ENCODE results near the gene FSHB. TPM values are rescaled to one million over a fixed set of nuclear protein-coding genes. Genes with fewer than 3 reads are reported as not detected.
"Not testable (repeated sequence)": the region's sequence is repeated elsewhere in the genome, so short reads cannot be mapped to it uniquely, and the experiment has no call there.

FSHB gene
- total RNA-seq, 6 experiments from 2014 or later = not detected

DNA sequence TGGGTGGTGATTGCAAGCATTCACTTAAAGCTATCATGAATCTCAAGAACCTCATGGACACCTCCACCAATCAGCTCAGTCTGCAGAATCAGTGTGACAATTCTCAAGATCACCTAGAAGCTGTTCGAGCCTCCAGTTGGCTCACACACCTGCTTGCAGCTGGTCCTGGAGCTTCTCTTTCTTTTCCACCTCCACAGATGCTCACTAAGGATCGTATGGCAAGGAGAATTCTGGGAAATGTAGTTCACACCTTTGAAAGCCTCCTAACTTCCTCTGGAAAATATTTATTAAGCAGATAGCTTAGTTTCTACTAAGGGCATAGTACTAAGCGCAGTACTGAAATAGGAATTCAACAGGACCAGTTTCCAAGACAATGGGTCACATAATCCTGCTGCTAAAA lies 26.2 kb downstream of the FSHB start:
- Histone ChIP-seq H3K27me3 (no peaks in the 10 kb centered on the region), H3K9me3 (no peaks in the 10 kb centered on the region), H3K4me1 (no peaks in the 10 kb centered on the region), H3K27ac (no peak overlapping the region), H3K4me3 (no peak overlapping the region), H3K36me3 (no peaks in the 10 kb centered on the region)
- intact Hi-C loops (cut with DNase I) = no loop called here
- DNase-seq (no peak), ATAC-seq (no peak)
- no peak for TF ChIP-seq CTCF (IDR thresholded peaks at IDR 0.05)
- no peak for TF ChIP-seq POLR2A (IDR thresholded peaks at IDR 0.05)
- WGBS (ENCODE audit: insufficient coverage, low coverage, low lambda C conversion rate, missing lambda C conversion rate) = 47% methylated on average over 3 of the region's 3 CpGs

DNA sequence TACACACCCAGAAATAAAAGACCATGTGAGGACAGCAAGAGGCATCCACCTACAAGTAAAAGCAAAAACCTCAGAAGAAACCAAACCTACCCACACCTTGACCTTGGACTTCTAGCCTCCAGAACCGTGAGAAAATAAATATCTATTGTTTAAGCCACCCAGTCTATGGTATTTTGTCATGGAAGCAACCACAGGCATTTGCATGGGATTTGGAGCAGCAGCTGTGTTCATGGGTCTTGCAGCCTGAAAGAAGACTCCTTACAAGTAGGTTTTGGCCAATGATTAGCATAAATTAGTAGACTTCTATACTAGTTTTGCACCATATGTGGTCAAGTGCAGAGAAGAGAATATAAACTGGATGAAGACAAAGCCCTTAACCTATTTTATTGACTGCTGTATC lies 27.9 kb downstream of the FSHB start:
- DNase-seq = no peak
- TF ChIP-seq CTCF (IDR thresholded peaks at IDR 0.05) (no peak), POLR2A (IDR thresholded peaks at IDR 0.05) (no peak)
- WGBS (ENCODE audit: insufficient coverage, low coverage, low lambda C conversion rate, missing lambda C conversion rate) = 9% methylated on average over 1 of the region's 1 CpG

GRCh38 chr11:30260813-30261212 lies 30.0 kb downstream of the FSHB start:
- no peaks in the 10 kb centered on the region for H3K9me3 ChIP-seq
- H3K27me3 ChIP-seq = no peaks in the 10 kb centered on the region
- TF ChIP-seq POLR2A (IDR thresholded peaks at IDR 0.05) (no peak), CTCF (IDR thresholded peaks at IDR 0.05) (no peak)
- DNase-seq = no peak
- intact Hi-C loops (cut with DNase I) = no loop called here
- H3K4me1 ChIP-seq = no peaks in the 10 kb centered on the region
- no peak for ATAC-seq
- 36% methylated on average over 1 of the region's 1 CpG for WGBS (ENCODE audit: insufficient coverage, low coverage, low lambda C conversion rate, missing lambda C conversion rate)
- H3K4me3 ChIP-seq = no peak overlapping the region
- H3K36me3 ChIP-seq = no peaks in the 10 kb centered on the region
- H3K27ac ChIP-seq = no peak overlapping the region

More for the DNA sequence above, 27.9 kb downstream of the FSHB start:
- no peaks in the 10 kb centered on the region for H3K9me3 ChIP-seq
- no peaks in the 10 kb centered on the region for H3K27me3 ChIP-seq
- no peaks in the 10 kb centered on the region for H3K36me3 ChIP-seq
- no peaks in the 10 kb centered on the region for H3K4me1 ChIP-seq
- intact Hi-C loops (cut with DNase I) = no loop called here
- no peak overlapping the region for H3K27ac ChIP-seq
- no peak for ATAC-seq
- H3K4me3 ChIP-seq = no peak overlapping the region

DNA sequence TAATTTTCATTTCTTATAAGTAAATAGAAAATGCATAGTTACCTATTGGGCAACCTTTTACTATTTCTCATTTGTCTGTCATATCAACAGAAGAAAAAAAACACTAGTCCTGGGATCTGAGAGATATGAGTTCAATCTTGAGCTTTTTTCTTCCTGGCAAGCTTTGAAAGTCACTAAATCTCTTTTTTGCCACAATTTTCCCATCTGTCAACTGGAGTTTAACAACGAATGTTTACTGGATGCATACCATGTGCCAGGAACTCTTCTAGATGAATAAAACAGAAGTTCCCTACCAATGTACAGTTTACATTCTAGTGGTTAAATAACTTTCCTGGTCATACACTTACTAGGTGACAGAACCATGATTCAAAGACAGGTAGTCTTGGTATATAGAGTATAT lies 31.0 kb downstream of the FSHB start:
- ATAC-seq (no peak), DNase-seq (no peak)
- no peak for TF ChIP-seq CTCF (IDR thresholded peaks at IDR 0.05)
- no peak for TF ChIP-seq POLR2A (IDR thresholded peaks at IDR 0.05)
- no peaks in the 10 kb centered on the region for H3K4me1 ChIP-seq
- no peaks in the 10 kb centered on the region for H3K27me3 ChIP-seq
- H3K9me3 ChIP-seq = no peaks in the 10 kb centered on the region
- intact Hi-C loops (cut with DNase I) = no loop called here
- H3K36me3 ChIP-seq = no peaks in the 10 kb centered on the region
- WGBS (ENCODE audit: insufficient coverage, low coverage, low lambda C conversion rate, missing lambda C conversion rate) = 44% methylated on average over 1 of the region's 1 CpG
- H3K4me3 ChIP-seq = no peak overlapping the region
- H3K27ac ChIP-seq = no peak overlapping the region

DNA sequence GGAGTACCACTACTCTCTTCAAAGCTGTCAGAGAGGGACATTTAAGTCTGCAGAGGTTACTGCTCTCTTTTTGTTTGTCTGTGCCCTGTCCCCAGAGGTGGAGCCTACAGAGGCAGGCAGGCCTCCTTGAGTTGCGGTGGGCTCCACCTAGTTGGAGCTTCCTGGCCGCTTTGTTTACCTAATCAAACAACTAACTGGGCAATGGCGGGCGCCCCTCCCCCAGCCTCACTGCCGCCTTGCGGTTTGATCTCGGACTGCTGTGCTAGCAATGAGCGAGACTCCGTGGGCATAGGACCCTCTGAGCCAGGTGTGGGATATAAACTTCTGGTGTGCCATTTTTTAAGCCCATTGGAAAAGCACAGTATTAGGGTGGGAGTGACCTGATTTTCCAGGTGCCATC lies 37.8 kb downstream of the FSHB start:
- intact Hi-C loops (cut with DNase I) = not testable (repeated sequence)

More for the DNA sequence above, 37.8 kb downstream of the FSHB start:
- 100% methylated on average over 1 of the region's 9 CpGs for WGBS (ENCODE audit: insufficient coverage, low coverage, low lambda C conversion rate, missing lambda C conversion rate)
- DNase-seq, ATAC-seq, H3K4me3 ChIP-seq, H3K27me3 ChIP-seq, H3K4me1 ChIP-seq, H3K9me3 ChIP-seq, H3K27ac ChIP-seq, H3K36me3 ChIP-seq: not testable (repeated sequence)
